ENCODE results near the gene RYR2. TPM values are rescaled to one million over a fixed set of nuclear protein-coding genes. Genes with fewer than 3 reads are reported as not detected.

Gene RYR2
- total and polyA plus RNA-seq, 2 donors (not counting 1 experiment from before 2014, with no cell fraction given): not detected

DNA sequence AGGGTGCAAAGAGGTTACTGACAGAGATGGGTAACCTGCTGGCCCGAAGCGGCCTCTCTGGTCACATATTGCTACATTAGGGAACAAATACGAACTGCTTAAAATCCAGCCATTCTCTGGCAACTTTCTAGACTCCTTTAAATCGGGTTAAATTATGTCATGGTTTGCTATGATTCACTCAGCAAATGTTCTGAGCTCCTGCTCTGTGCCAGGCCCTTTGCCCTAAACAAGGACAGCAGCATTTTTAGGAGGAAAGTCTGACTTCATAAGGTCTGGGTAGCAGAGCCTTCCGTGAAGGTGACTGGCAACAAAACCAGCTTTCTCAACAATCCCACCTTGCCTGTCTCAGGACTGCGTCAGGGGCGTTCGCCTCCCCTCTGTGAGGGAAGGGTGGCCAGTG, 833.3 kb downstream of the RYR2 start:
- Mint-ChIP-seq H3K4me1 (no peaks in the 10 kb centered on the region), H3K27ac (no peak overlapping the region), H3K4me3 (no peak overlapping the region), H3K9me3 (ENCODE audit: insufficient read depth) (no peaks in the 10 kb centered on the region), H3K27me3 (no peaks in the 10 kb centered on the region)
- ChIA-PET POLR2A (no interaction called here), CTCF (no interaction called here)
- Histone ChIP-seq H3K4me1 (ENCODE audit: control insufficient read depth in 2 of 2, insufficient read depth in 2 of 2, low read length in 2 of 2) (no peaks in the 10 kb centered on the region), H3K4me2 (replicated peaks; ENCODE audit: low read depth, low read length, poor library complexity, severe bottlenecking) (no peak overlapping the region), H3K27me3 (replicated peaks in 1 of 4; ENCODE audit: control extremely low read depth in 1 of 4, control insufficient read depth in 3 of 4, insufficient read depth in 4 of 4, low read length in 3 of 4) (no peaks in the 10 kb centered on the region), H3K36me3 (replicated peaks in 1 of 2; ENCODE audit: control extremely low read depth in 1 of 2, control insufficient read depth in 1 of 2, extremely low read depth in 1 of 2, insufficient read depth in 2 of 2, low read length in 1 of 2) (no peaks in the 10 kb centered on the region), H2AFZ (ENCODE audit: insufficient read depth, low read depth, low read length, poor library complexity, severe bottlenecking) (no peak overlapping the region), H3K4me3 (ENCODE audit: control extremely low read depth in 1 of 5, extremely low read depth in 1 of 5, insufficient read depth in 1 of 5, low read depth in 2 of 5, low read length in 4 of 5) (no peak overlapping the region), H3K27ac (ENCODE audit: low read length in 2 of 2) (no peak overlapping the region), H3K9ac (ENCODE audit: low read length) (no peak overlapping the region), H3K79me2 (ENCODE audit: control insufficient read depth, insufficient read depth, low read length) (no peaks in the 10 kb centered on the region), H4K20me1 (ENCODE audit: control insufficient read depth, insufficient read depth, low read length, poor library complexity, severe bottlenecking) (no peaks in the 10 kb centered on the region), H3K9me3 (ENCODE audit: control extremely low read depth in 1 of 3, control insufficient read depth in 2 of 3, insufficient read depth in 1 of 3, low read length in 2 of 3) (peaks cover 0 to 5% (median 0%) of the 10 kb centered on the region in 3 donors)
- 88% methylated on average over 4 of the region's 8 CpGs for WGBS (ENCODE audit: insufficient coverage)
- no peak for ATAC-seq (ENCODE audit: low read depth)
- intact Hi-C loops (cut with micrococcal nuclease): no loop called here
- TF ChIP-seq, protein P1, sequence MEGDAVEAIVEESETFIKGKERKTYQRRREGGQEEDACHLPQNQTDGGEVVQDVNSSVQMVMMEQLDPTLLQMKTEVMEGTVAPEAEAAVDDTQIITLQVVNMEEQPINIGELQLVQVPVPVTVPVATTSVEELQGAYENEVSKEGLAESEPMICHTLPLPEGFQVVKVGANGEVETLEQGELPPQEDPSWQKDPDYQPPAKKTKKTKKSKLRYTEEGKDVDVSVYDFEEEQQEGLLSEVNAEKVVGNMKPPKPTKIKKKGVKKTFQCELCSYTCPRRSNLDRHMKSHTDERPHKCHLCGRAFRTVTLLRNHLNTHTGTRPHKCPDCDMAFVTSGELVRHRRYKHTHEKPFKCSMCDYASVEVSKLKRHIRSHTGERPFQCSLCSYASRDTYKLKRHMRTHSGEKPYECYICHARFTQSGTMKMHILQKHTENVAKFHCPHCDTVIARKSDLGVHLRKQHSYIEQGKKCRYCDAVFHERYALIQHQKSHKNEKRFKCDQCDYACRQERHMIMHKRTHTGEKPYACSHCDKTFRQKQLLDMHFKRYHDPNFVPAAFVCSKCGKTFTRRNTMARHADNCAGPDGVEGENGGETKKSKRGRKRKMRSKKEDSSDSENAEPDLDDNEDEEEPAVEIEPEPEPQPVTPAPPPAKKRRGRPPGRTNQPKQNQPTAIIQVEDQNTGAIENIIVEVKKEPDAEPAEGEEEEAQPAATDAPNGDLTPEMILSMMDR (IDR thresholded peaks at IDR 0.05): no peak
- TF ChIP-seq EZH2 (IDR thresholded peaks at IDR 0.05; ENCODE audit: borderline replicate concordance, insufficient read depth, low read depth, low read length, poor library complexity, severe bottlenecking): no peak
- no peak for DNase-seq

DNA sequence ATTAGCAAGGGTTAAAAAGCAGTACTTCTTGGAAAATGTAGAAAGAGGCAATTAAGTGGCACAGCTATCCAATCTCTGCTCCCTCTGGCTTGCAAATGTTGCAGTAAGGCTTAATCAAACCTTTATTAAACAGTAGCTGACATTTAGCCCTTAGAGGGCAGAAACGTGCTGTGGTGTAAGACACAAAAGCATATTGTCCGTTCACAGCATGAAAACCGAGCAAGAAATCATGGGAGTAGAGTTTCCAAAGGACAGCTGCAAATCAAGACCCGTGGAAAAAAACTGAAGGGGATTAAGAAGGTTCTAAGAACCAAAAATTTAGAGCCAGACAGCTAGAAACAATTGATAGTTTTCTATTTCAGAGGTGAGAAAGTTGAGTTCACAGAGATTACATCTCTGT, 835.6 kb downstream of the RYR2 start:
- H3K27me3 ChIP-seq (replicated peaks in 1 of 4; ENCODE audit: control extremely low read depth in 1 of 4, control insufficient read depth in 3 of 4, insufficient read depth in 4 of 4, low read length in 3 of 4): no peaks in the 10 kb centered on the region
- Mint-ChIP-seq H3K27ac (no peak overlapping the region), H3K9me3 (ENCODE audit: insufficient read depth) (no peaks in the 10 kb centered on the region), H3K4me3 (no peak overlapping the region), H3K4me1 (no peaks in the 10 kb centered on the region), H3K27me3 (no peaks in the 10 kb centered on the region)
- H3K36me3 ChIP-seq (replicated peaks in 1 of 2; ENCODE audit: control extremely low read depth in 1 of 2, control insufficient read depth in 1 of 2, extremely low read depth in 1 of 2, insufficient read depth in 2 of 2, low read length in 1 of 2): no peaks in the 10 kb centered on the region
- no peaks in the 10 kb centered on the region for H3K79me2 ChIP-seq (ENCODE audit: control insufficient read depth, insufficient read depth, low read length)
- no peak overlapping the region for H3K9ac ChIP-seq (ENCODE audit: low read length)
- ATAC-seq (ENCODE audit: low read depth) (no peak), DNase-seq (no peak)
- H4K20me1 ChIP-seq (ENCODE audit: control insufficient read depth, insufficient read depth, low read length, poor library complexity, severe bottlenecking): no peaks in the 10 kb centered on the region
- TF ChIP-seq EZH2 (IDR thresholded peaks at IDR 0.05; ENCODE audit: borderline replicate concordance, insufficient read depth, low read depth, low read length, poor library complexity, severe bottlenecking): no peak
- TF ChIP-seq, protein P1 (IDR thresholded peaks at IDR 0.05): no peak
- no peak overlapping the region for H2AFZ ChIP-seq (ENCODE audit: insufficient read depth, low read depth, low read length, poor library complexity, severe bottlenecking)
- POLR2A ChIA-PET: no interaction called here
- no peaks in the 10 kb centered on the region for H3K9me3 ChIP-seq (ENCODE audit: control extremely low read depth in 1 of 3, control insufficient read depth in 2 of 3, insufficient read depth in 1 of 3, low read length in 2 of 3)
- CTCF ChIA-PET: no interaction called here
- H3K27ac ChIP-seq (ENCODE audit: low read length in 2 of 2): no peak overlapping the region
- intact Hi-C loops (cut with micrococcal nuclease): no loop called here
- H3K4me1 ChIP-seq (ENCODE audit: control insufficient read depth in 2 of 2, insufficient read depth in 2 of 2, low read length in 2 of 2): no peaks in the 10 kb centered on the region
- H3K4me3 ChIP-seq (ENCODE audit: control extremely low read depth in 1 of 5, extremely low read depth in 1 of 5, insufficient read depth in 1 of 5, low read depth in 2 of 5, low read length in 4 of 5): no peak overlapping the region
- no peak overlapping the region for H3K4me2 ChIP-seq (replicated peaks; ENCODE audit: low read depth, low read length, poor library complexity, severe bottlenecking)
- WGBS (ENCODE audit: insufficient coverage): 75% methylated on average over 4 of the region's 4 CpGs
